Osteoblast (primary cell): ENCODE results near the gene LIN52. TPM values are rescaled to one million over a fixed set of nuclear protein-coding genes. Genes with fewer than 3 reads are reported as not detected.
A peak's percentile ranks its signal among the peaks of the same experiment; 100 is the strongest.

ENCODE experiments used
- DNase-seq: peaks from one replicate; pipeline ENCODE4 v3.0.0; 2011; ENCODE audit warnings: low spot score, mixed read lengths; ENCODE audit not compliant: insufficient read length; ENCODE audit errors: missing footprints
- H2AFZ ChIP-seq: 2 replicates; pipeline ENCODE4 v1.6.0; 2011; ENCODE audit warnings: mild to moderate bottlenecking, low read length
- H3K27ac ChIP-seq: 2 replicates; pipeline ENCODE4 v1.5.1; 2011; ENCODE audit warnings: mild to moderate bottlenecking, low read depth, low read length, moderate library complexity
- H3K27me3 ChIP-seq: 2 replicates; pipeline ENCODE4 v1.6.0; 2012; ENCODE audit warnings: mild to moderate bottlenecking, control low read depth, inconsistent platforms, low read length, moderate library complexity; ENCODE audit not compliant: insufficient read depth
- H3K36me3 ChIP-seq: 2 replicates; pipeline ENCODE4 v1.5.1; 2011; ENCODE audit warnings: mild to moderate bottlenecking, low read length, control low read depth, moderate library complexity; ENCODE audit not compliant: insufficient read depth
- H3K4me1 ChIP-seq: 2 replicates; pipeline ENCODE4 v1.5.1; 2011; ENCODE audit warnings: mild to moderate bottlenecking, low read length, control low read depth, moderate library complexity; ENCODE audit not compliant: insufficient read depth
- H3K4me2 ChIP-seq: 2 replicates; pipeline ENCODE4 v1.6.0; 2011; ENCODE audit warnings: mild to moderate bottlenecking, low read length; ENCODE audit not compliant: insufficient read depth
- H3K4me3 ChIP-seq: fragments of 200-600 bp; sonication (generic); 3 replicates; pipeline ENCODE4 v1.5.1; 2012; ENCODE audit warnings: mild to moderate bottlenecking, low read length, inconsistent platforms; ENCODE audit not compliant: insufficient read depth
- H3K79me2 ChIP-seq: 2 replicates; pipeline ENCODE4 v1.6.0; 2012; ENCODE audit warnings: mild to moderate bottlenecking, low read length, control low read depth, inconsistent platforms; ENCODE audit not compliant: insufficient read depth
- H3K9me3 ChIP-seq: 2 replicates; pipeline ENCODE4 v1.5.1; 2011; ENCODE audit warnings: low read depth, low read length, control low read depth
- H4K20me1 ChIP-seq: 2 replicates; pipeline ENCODE4 v1.6.0; 2012; ENCODE audit warnings: mild to moderate bottlenecking, low read length, control low read depth; ENCODE audit not compliant: insufficient read depth
- total RNA-seq: library from RNA; depleted of rRNA; stranded (reverse); fragments of >200 nt; gene quantifications from 2 replicates; pipeline ENCODE4 v1.2.3, GENCODE V29; 2012
- TF ChIP-seq, protein P1 (sequence below): IDR thresholded peaks from 2 replicates; pipeline ENCODE4 v1.5.1; 2011; ENCODE audit warnings: mild to moderate bottlenecking, low read depth, low read length, moderate library complexity; ENCODE audit errors: extremely low read depth

The LIN52 gene
- total RNA-seq, 1 donor: 6.9 TPM

GRCh38 chr14:74080820-74081460 lies 3.8 kb upstream of the LIN52 start:
- H3K27ac ChIP-seq: no peak overlapping the region

GRCh38 chr14:74081491-74081890 lies 3.3 kb upstream of the LIN52 start:
- Histone ChIP-seq H3K4me2 (no peak overlapping the region), H3K4me1 (peaks cover 22% of the 10 kb centered on the region), H3K27ac (no peak overlapping the region), H3K9me3 (no peaks in the 10 kb centered on the region), H3K36me3 (peaks cover 2% of the 10 kb centered on the region), H3K27me3 (no peaks in the 10 kb centered on the region), H3K4me3 (no peak overlapping the region), H2AFZ (no peak overlapping the region), H4K20me1 (no peaks in the 10 kb centered on the region), H3K79me2 (peaks cover 16% of the 10 kb centered on the region)
- no peak for DNase-seq
- TF ChIP-seq, protein P1, sequence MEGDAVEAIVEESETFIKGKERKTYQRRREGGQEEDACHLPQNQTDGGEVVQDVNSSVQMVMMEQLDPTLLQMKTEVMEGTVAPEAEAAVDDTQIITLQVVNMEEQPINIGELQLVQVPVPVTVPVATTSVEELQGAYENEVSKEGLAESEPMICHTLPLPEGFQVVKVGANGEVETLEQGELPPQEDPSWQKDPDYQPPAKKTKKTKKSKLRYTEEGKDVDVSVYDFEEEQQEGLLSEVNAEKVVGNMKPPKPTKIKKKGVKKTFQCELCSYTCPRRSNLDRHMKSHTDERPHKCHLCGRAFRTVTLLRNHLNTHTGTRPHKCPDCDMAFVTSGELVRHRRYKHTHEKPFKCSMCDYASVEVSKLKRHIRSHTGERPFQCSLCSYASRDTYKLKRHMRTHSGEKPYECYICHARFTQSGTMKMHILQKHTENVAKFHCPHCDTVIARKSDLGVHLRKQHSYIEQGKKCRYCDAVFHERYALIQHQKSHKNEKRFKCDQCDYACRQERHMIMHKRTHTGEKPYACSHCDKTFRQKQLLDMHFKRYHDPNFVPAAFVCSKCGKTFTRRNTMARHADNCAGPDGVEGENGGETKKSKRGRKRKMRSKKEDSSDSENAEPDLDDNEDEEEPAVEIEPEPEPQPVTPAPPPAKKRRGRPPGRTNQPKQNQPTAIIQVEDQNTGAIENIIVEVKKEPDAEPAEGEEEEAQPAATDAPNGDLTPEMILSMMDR: no peak

More at GRCh38 chr14:74080820-74081460, 3.8 kb upstream of the LIN52 start:
- no peak overlapping the region for H3K4me2 ChIP-seq
- peaks cover 22% of the 10 kb centered on the region for H3K4me1 ChIP-seq
- H4K20me1 ChIP-seq: no peaks in the 10 kb centered on the region
- no peaks in the 10 kb centered on the region for H3K9me3 ChIP-seq
- H3K79me2 ChIP-seq: peaks cover 10% of the 10 kb centered on the region
- TF ChIP-seq, protein P1: no peak
- no peak overlapping the region for H3K4me3 ChIP-seq
- peaks cover 2% of the 10 kb centered on the region for H3K36me3 ChIP-seq
- DNase-seq: no peak
- H2AFZ ChIP-seq: no peak overlapping the region
- no peaks in the 10 kb centered on the region for H3K27me3 ChIP-seq

- Histone ChIP-seq H3K27ac (peak overlapping the region; percentile 73), H3K9me3 (no peaks in the 10 kb centered on the region), H3K79me2 (peaks cover 18% of the 10 kb centered on the region), H3K4me3 (peak overlapping the region; percentile 96), H3K4me2 (peak overlapping the region; percentile 100), H2AFZ (peak overlapping the region; percentile 98), H3K4me1 (peaks cover 22% of the 10 kb centered on the region), H4K20me1 (no peaks in the 10 kb centered on the region), H3K27me3 (no peaks in the 10 kb centered on the region), H3K36me3 (peaks cover 2% of the 10 kb centered on the region)
- TF ChIP-seq, protein P1: no peak
- DNase-seq: peak; percentile 36
These were observed 1.6 kb upstream of the LIN52 start for GRCh38 chr14:74083161-74083560.

GRCh38 chr14:74083784-74084276 lies 926 bp upstream of the LIN52 start:
- peak overlapping the region; percentile 96 for H3K4me3 ChIP-seq
- no peaks in the 10 kb centered on the region for H3K27me3 ChIP-seq
- H3K27ac ChIP-seq: peak overlapping the region; percentile 73
- peaks cover 23% of the 10 kb centered on the region for H3K79me2 ChIP-seq
- no peaks in the 10 kb centered on the region for H4K20me1 ChIP-seq
- H3K36me3 ChIP-seq: peaks cover 2% of the 10 kb centered on the region
- peak; percentile 27 for DNase-seq
- H2AFZ ChIP-seq: peak overlapping the region; percentile 98
- no peaks in the 10 kb centered on the region for H3K9me3 ChIP-seq
- H3K4me1 ChIP-seq: peaks cover 22% of the 10 kb centered on the region
- peak overlapping the region; percentile 100 for H3K4me2 ChIP-seq
- TF ChIP-seq, protein P1: no peak
